ENCODE data around the gene MAP1S.

DNA sequence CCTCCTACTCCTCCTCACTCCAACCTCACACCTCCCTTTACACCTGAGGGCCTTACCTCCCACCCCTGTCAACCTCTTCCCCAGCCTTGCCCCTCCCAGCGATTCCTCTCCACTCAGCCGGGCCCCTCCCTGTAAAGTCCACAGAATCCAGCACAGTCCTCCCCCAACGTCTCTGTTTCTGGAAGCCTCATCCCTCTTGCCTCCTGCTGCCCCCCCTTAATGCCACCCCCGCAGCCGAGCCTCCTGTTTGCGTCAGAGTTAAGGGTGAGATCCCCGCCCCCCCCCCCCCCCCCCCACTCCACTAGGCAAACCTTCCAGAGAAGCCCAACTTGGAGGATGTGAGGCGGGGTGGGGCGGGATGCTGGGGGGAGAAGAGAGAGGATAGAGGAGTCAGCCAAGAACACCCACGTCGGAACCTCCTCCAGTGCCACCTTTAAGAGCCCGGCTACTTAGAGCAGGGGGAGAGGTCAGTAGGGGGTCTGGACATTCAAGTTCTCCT is 33.2 kb upstream of the MAP1S start:
- TF ChIP-seq, protein P1, sequence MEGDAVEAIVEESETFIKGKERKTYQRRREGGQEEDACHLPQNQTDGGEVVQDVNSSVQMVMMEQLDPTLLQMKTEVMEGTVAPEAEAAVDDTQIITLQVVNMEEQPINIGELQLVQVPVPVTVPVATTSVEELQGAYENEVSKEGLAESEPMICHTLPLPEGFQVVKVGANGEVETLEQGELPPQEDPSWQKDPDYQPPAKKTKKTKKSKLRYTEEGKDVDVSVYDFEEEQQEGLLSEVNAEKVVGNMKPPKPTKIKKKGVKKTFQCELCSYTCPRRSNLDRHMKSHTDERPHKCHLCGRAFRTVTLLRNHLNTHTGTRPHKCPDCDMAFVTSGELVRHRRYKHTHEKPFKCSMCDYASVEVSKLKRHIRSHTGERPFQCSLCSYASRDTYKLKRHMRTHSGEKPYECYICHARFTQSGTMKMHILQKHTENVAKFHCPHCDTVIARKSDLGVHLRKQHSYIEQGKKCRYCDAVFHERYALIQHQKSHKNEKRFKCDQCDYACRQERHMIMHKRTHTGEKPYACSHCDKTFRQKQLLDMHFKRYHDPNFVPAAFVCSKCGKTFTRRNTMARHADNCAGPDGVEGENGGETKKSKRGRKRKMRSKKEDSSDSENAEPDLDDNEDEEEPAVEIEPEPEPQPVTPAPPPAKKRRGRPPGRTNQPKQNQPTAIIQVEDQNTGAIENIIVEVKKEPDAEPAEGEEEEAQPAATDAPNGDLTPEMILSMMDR (IDR thresholded peaks at IDR 0.05; ENCODE audit: poor library complexity, severe bottlenecking) = no peak
- TF ChIP-seq, protein P2, sequence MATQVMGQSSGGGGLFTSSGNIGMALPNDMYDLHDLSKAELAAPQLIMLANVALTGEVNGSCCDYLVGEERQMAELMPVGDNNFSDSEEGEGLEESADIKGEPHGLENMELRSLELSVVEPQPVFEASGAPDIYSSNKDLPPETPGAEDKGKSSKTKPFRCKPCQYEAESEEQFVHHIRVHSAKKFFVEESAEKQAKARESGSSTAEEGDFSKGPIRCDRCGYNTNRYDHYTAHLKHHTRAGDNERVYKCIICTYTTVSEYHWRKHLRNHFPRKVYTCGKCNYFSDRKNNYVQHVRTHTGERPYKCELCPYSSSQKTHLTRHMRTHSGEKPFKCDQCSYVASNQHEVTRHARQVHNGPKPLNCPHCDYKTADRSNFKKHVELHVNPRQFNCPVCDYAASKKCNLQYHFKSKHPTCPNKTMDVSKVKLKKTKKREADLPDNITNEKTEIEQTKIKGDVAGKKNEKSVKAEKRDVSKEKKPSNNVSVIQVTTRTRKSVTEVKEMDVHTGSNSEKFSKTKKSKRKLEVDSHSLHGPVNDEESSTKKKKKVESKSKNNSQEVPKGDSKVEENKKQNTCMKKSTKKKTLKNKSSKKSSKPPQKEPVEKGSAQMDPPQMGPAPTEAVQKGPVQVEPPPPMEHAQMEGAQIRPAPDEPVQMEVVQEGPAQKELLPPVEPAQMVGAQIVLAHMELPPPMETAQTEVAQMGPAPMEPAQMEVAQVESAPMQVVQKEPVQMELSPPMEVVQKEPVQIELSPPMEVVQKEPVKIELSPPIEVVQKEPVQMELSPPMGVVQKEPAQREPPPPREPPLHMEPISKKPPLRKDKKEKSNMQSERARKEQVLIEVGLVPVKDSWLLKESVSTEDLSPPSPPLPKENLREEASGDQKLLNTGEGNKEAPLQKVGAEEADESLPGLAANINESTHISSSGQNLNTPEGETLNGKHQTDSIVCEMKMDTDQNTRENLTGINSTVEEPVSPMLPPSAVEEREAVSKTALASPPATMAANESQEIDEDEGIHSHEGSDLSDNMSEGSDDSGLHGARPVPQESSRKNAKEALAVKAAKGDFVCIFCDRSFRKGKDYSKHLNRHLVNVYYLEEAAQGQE (IDR thresholded peaks at IDR 0.05; ENCODE audit: borderline replicate concordance) = no peak
- no peak for TF ChIP-seq TAF1 (IDR thresholded peaks at IDR 0.05; ENCODE audit: low read depth)
